ENCODE measurements around the gene RAVER1.
"Not testable (repeated sequence)": the region's sequence is repeated elsewhere in the genome, so short reads cannot be mapped to it uniquely, and the experiment has no call there.

Gene RAVER1

GRCh38 chr19:10289836-10290356, 43.4 kb downstream of the RAVER1 start, which contains the start of gene ICAM5:
TSS of gene ICAM5 (plus strand) at chr19:10289952. CDS start at chr19:10290044, 92 bp downstream.
- DNase-seq, result peak in 1 of 4 experiments; percentile 13

DNA sequence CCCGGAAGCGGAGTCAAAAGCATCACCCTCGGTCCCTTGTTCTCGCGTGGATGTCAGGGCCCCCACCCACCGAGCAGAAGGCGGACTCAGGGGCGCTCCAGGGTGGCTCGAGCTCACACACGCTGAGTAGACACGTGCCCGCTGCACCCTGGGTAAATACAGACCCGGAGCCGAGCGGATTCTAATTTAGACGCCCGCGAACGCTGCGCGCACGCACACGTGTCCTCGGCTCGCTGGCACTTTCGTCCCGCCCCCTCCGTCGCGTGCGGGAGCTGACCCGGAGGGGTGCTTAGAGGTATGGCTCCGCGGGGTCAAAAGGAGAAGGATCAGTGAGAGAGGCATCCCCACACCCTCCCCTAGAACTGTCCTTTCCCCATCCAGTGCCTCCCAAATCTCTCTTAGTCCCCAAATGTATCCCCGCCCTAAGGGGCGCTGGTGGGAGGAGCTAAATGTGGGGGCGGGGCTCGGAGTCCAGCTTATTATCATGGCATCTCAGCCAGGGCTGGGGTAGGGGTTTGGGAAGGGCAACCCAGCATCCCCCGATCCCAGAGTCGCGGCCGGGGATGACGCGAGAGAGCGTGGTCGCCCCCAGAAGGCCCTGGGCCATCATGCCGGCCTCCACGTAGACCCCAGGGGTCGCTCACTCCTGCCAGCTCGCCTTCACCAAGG, 44.0 kb downstream of the RAVER1 start:
- peak in 3 of 4 experiments; percentile 30 to 51 (median 32) for DNase-seq

DNA sequence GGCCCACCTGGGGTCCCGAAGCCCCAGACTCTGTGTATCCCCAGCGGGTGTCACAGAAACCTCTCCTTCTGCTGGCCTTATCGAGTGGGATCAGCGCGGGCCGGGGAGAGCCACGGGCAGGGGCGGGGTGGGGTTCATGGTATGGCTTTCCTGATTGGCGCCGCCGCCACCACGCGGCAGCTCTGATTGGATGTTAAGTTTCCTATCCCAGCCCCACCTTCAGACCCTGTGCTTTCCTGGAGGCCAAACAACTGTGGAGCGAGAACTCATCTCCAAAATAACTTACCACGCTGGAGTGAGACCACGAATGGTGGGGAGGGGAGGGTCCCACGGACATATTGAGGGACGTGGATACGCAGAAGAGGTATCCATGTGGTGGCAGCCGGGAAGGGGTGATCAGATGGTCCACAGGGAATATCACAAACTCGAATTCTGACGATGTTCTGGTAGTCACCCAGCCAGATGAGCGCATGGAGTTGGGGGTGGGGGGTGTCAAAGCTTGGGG, 44.6 kb downstream of the RAVER1 start:
- no peak for DNase-seq

DNA sequence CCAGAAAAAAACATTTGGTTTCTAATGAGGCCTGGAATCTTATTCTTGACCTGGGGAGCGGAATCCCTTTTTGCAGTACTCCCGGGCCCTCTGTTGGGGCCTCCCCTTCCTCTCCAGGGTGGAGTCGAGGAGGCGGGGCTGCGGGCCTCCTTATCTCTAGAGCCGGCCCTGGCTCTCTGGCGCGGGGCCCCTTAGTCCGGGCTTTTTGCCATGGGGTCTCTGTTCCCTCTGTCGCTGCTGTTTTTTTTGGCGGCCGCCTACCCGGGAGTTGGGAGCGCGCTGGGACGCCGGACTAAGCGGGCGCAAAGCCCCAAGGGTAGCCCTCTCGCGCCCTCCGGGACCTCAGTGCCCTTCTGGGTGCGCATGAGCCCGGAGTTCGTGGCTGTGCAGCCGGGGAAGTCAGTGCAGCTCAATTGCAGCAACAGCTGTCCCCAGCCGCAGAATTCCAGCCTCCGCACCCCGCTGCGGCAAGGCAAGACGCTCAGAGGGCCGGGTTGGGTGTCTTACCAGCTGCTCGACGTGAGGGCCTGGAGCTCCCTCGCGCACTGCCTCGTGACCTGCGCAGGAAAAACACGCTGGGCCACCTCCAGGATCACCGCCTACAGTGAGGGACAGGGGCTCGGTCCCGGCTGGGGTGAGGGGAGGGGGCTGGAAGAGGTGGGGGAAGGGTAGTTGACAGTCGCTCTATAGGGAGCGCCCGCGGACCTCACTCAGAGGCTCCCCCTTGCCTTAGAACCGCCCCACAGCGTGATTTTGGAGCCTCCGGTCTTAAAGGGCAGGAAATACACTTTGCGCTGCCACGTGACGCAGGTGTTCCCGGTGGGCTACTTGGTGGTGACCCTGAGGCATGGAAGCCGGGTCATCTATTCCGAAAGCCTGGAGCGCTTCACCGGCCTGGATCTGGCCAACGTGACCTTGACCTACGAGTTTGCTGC, 46.3 kb downstream of the RAVER1 start, which contains the start of gene ICAM4:
Gene ICAM4 (plus strand): TSS at position 153 of the 935 bp plus-strand sequence. CDS start 58 bp downstream, at position 211.
- peak in 1 of 4 experiments; percentile 18 for DNase-seq

DNA sequence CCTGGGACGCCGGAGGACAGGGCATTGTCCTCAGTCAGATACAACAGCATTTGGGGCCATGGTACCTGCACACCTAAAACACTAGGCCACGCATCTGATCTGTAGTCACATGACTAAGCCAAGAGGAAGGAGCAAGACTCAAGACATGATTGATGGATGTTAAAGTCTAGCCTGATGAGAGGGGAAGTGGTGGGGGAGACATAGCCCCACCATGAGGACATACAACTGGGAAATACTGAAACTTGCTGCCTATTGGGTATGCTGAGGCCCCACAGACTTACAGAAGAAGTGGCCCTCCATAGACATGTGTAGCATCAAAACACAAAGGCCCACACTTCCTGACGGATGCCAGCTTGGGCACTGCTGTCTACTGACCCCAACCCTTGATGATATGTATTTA, 47.9 kb downstream of the RAVER1 start:
- DNase-seq, result no peak

GRCh38 chr19:10284960-10285278, 48.4 kb downstream of the RAVER1 start:
- DNase-seq, result no peak

DNA sequence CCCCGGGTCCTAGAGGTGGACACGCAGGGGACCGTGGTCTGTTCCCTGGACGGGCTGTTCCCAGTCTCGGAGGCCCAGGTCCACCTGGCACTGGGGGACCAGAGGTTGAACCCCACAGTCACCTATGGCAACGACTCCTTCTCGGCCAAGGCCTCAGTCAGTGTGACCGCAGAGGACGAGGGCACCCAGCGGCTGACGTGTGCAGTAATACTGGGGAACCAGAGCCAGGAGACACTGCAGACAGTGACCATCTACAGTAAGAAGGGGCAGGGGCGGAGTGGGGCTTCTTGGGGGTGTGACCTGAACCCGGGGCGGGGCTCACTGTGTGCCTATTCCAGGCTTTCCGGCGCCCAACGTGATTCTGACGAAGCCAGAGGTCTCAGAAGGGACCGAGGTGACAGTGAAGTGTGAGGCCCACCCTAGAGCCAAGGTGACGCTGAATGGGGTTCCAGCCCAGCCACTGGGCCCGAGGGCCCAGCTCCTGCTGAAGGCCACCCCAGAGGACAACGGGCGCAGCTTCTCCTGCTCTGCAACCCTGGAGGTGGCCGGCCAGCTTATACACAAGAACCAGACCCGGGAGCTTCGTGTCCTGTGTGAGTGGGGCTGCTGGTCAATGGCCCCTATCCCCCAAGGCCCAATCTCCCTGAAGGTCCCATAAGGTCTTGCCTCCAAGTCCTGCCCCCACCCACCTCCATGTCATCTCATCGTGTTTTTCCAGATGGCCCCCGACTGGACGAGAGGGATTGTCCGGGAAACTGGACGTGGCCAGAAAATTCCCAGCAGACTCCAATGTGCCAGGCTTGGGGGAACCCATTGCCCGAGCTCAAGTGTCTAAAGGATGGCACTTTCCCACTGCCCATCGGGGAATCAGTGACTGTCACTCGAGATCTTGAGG, 49.0 kb downstream of the RAVER1 start:
- no peak for DNase-seq

DNA sequence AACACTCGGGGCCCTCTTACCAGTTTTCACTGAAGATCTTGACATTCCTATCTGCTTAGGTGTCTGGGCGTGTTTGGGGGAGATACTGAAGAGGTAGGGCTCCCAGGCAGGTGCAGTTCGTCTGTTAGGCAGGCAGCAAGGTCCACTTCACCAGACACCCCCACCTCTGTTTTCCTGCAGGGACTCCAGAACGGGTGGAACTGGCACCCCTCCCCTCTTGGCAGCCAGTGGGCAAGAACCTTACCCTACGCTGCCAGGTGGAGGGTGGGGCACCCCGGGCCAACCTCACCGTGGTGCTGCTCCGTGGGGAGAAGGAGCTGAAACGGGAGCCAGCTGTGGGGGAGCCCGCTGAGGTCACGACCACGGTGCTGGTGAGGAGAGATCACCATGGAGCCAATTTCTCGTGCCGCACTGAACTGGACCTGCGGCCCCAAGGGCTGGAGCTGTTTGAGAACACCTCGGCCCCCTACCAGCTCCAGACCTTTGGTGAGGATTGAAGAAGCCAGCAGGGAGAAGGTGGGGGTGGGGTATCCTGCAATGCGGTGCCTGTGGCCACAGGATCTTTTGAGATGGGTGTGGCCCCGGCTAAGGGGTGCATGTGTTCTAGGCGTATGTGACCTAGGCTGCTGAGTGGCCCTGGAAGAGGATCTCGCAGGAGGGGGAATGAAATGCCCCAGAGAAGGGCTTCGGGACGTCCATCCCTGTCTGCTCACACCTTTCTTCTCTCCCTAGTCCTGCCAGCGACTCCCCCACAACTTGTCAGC, 49.8 kb downstream of the RAVER1 start:
- no peak for DNase-seq

- not testable (repeated sequence) for DNase-seq
Observed at GRCh38 chr19:10282043-10282442, 51.3 kb downstream of the RAVER1 start.

DNA sequence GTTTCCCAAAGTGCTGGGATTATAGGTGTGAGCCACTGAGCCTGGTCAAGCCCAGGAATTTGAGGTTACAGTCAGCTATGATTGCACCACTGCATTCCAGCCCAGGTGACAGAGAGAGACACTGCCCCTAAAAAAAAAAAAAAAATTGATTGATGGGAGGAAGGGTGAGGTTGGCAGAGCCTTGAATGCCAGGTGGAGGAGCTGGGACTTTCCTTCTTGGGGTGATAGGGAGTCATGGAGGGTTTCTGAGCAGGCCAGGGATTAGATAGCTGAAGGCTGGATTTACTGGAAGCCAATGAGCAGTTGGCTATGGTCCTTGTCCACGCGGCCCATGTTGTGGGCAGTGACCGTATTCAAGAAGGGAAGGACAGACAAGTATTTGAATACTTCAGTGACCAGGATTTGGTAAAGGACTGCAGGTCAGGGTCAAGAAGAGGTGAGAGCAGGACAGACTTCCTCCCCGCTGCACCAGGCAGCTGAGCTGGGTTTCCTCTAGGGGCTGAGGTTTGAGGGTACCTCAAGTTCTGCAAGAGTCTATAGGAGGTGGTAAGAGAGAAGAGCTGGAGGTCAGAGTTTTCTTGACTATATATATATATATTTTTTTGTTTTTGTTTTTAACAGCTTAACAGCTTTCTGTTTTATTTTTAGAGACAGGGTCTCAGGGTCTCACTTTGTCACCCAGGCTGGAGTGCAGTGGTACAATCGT, 53.4 kb downstream of the RAVER1 start:
- no peak for DNase-seq

GRCh38 chr19:10278935-10279334, 54.4 kb downstream of the RAVER1 start:
- no peak for DNase-seq

DNA sequence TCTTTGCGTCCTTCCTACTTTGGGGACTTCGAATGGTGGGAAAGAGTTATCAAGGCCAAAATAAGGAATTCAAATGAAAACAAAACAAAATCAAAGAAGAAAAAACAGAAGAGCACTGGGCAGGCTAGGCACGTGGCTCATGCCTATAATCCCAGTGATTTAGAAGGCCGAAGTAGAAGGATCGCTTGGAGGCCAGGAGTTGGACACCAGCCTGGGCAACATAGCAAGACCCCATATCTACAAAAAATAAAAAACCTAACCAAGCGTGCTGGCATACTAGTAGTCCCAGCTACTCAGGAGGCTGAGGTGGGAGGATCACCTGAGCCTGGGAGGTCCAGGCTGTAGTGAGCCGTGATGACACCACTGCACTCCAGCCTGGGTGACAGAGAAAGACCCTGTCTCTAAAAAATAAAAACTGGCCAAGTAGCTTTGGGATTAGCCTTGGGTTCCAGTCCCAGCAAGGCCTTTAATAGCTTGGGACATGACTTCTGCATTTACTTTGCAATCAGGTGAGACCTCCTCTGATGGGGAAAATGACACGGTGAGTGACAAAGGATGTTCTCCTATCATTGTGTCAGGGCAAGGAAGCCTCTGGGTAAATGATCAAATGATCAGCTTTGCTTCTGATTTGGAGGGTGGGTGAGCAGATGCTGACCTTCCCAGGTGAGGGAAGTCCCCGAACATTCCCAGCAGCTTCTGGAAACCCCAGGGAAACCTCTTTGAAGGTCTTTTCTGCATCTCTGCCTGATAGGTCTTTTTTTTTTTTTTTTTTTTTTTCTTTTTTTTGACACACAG, 55.3 kb downstream of the RAVER1 start:
- no peak for DNase-seq

GRCh38 chr19:10274589-10274988, 58.7 kb downstream of the RAVER1 start:
- no peak for DNase-seq

DNA sequence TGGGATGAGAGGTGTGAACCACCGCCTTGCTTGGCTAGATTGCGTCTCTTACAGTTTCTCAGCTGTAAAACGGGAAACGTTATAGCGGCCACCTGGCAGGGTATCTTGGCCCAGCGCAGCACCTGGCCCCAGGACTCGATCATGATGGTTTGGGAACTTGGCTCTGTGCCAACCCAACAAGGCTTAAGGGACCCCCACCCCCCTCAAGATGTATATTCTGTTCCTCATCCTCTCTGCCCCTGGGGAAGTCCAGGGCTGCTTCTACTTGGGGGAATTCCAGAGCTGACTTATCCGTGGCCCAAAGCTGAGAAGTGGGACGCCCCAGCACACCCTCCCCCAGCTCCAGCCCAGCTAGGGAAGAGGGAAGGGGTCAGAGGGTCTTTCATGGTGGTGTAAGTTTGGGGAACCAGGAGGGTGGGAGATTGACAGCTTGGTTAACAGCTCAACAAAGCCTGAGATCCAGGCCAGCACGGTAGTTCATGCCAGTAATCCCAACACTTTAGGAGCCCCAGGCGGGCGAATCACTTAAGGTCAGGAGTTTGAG, 61.7 kb downstream of the RAVER1 start:
- no peak for DNase-seq

DNA sequence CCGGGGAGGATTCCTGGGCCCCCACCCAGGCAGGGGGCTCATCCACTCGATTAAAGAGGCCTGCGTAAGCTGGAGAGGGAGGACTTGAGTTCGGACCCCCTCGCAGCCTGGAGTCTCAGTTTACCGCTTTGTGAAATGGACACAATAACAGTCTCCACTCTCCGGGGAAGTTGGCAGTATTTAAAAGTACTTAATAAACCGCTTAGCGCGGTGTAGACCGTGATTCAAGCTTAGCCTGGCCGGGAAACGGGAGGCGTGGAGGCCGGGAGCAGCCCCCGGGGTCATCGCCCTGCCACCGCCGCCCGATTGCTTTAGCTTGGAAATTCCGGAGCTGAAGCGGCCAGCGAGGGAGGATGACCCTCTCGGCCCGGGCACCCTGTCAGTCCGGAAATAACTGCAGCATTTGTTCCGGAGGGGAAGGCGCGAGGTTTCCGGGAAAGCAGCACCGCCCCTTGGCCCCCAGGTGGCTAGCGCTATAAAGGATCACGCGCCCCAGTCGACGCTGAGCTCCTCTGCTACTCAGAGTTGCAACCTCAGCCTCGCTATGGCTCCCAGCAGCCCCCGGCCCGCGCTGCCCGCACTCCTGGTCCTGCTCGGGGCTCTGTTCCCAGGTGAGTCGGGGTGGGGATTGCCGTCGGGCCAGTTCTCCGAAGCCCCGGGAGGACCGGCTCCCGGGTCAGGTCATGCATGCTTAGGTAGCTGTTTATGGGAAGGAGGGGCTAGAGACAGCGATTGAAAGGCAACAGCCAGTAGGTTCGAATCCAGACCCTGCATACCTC, 62.5 kb downstream of the RAVER1 start, which contains the start of gene ICAM1:
Gene ICAM1 (plus strand): TSS at position 505 of the 779 bp plus-strand sequence. CDS start 40 bp downstream, at position 545.
- DNase-seq, result peak in 3 of 4 experiments; percentile 37 to 58 (median 49)

DNA sequence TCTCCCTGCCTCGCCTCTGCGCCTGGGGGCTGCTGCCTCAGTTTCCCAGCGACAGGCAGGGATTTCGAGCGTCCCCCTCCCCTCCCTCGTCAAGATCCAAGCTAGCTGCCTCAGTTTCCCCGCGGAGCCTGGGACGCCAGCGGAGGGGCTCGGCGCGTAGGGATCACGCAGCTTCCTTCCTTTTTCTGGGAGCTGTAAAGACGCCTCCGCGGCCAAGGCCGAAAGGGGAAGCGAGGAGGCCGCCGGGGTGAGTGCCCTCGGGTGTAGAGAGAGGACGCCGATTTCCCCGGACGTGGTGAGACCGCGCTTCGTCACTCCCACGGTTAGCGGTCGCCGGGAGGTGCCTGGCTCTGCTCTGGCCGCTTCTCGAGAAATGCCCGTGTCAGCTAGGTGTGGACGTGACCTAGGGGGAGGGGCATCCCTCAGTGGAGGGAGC, 63.1 kb downstream of the RAVER1 start:
- DNase-seq, result peak in 1 of 4 experiments; percentile 25

DNA sequence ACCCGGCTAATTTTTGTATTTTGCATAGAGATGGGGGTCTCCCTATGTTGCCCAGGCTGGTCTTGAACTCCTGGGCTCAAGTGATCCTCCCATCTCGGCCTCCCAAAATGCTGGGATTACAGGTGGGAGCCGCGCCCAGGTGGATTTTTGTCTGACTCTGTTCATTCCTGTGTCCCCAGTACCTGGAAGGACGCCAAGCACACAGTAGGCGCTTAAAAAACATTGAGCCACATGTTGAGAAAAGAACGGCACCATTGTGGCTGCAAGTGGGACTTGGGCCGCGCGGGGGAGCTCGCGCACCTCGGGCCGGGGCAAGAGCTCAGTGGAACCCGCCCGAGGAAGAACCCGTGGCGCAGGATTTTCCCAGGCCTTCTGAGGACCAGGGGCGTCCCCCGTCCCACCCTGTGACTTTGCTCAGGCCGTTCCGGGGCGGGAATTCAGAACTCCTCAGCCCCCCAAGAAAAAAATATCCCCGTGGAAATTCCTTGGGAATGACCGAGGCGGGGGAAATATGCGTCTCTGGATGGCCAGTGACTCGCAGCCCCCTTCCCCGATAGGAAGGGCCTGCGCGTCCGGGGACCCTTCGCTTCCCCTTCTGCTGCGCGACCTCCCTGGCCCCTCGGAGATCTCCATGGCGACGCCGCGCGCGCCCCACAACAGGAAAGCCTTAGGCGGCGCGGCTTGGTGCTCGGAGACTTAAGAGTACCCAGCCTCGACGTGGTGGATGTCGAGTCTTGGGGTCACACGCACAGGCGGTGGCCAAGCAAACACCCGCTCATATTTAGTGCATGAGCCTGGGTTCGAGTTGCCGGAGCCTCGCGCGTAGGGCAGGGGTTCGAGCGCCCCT, 63.8 kb downstream of the RAVER1 start:
- peak; percentile 66 to 87 (median 84) for DNase-seq

- no peak for DNase-seq
Observed at GRCh38 chr19:10268071-10268470, 65.3 kb downstream of the RAVER1 start.
